Brain microvascular endothelial cell (primary cell): Measurements from ENCODE around the gene BCAS2.
A peak's percentile ranks its signal among the peaks of the same experiment; 100 is the strongest.

Source experiments
- DNase-seq: peaks from one replicate; pipeline ENCODE4 v3.0.0-alpha.2; 2020
- H3K27ac ChIP-seq: fragments of 250-450 bp; sonication (Bioruptor Pico); 2 replicates; pipeline ENCODE4 v1.5.1; 2020; ENCODE audit warnings: mild to moderate bottlenecking, moderate library complexity
- H3K27me3 ChIP-seq: fragments of 250-450 bp; sonication (Bioruptor Pico); replicated peaks from 2 replicates; pipeline ENCODE4 v1.5.1; 2020; ENCODE audit warnings: mild to moderate bottlenecking
- H3K36me3 ChIP-seq: fragments of 250-450 bp; sonication (Bioruptor Pico); replicated peaks from 2 replicates; pipeline ENCODE4 v1.5.1; 2020; ENCODE audit warnings: mild to moderate bottlenecking
- H3K4me3 ChIP-seq: 2 replicates; pipeline ENCODE4 v1.5.1; 2011; ENCODE audit warnings: low read depth, mild to moderate bottlenecking, control low read depth, low read length, moderate library complexity
- CTCF ChIP-seq: IDR thresholded peaks from 2 replicates; pipeline ENCODE4 v1.5.1; 2011; ENCODE audit warnings: low read depth, mild to moderate bottlenecking, moderate library complexity, low read length, control low read depth, inconsistent platforms; ENCODE audit errors: missing control alignments
- in situ Hi-C: cut with HindIII; loops from 2 replicates; pipeline ENCODE4 v1.10.0; 2017; ENCODE audit warnings: low sequenced_read_pairs, low pct_ligation_motif_present

BCAS2 gene

GRCh38 chr1:114610546-114611245 lies 29.3 kb upstream of the BCAS2 start:
- TF ChIP-seq CTCF: no peak
- peak; percentile 23 for DNase-seq

GRCh38 chr1:114609826-114610225 lies 28.4 kb upstream of the BCAS2 start:
- no peak overlapping the region for H3K4me3 ChIP-seq
- no peaks in the 10 kb centered on the region for H3K36me3 ChIP-seq
- no peak for DNase-seq
- H3K27ac ChIP-seq: no peak overlapping the region
- in situ Hi-C loops: no loop called here
- no peaks in the 10 kb centered on the region for H3K27me3 ChIP-seq
- TF ChIP-seq CTCF: no peak

More at GRCh38 chr1:114610546-114611245, 29.3 kb upstream of the BCAS2 start:
- H3K27ac ChIP-seq: no peak overlapping the region
- no peaks in the 10 kb centered on the region for H3K27me3 ChIP-seq
- H3K4me3 ChIP-seq: no peak overlapping the region
- no peaks in the 10 kb centered on the region for H3K36me3 ChIP-seq
- in situ Hi-C loops: no loop called here

GRCh38 chr1:114609026-114609425 lies 27.6 kb upstream of the BCAS2 start:
- TF ChIP-seq CTCF: no peak
- Histone ChIP-seq H3K36me3 (no peaks in the 10 kb centered on the region), H3K27ac (no peak overlapping the region), H3K27me3 (no peaks in the 10 kb centered on the region), H3K4me3 (no peak overlapping the region)
- no peak for DNase-seq
- in situ Hi-C loops: no loop called here

- H3K27ac ChIP-seq: no peak overlapping the region
- no peak overlapping the region for H3K4me3 ChIP-seq
- in situ Hi-C loops: no loop called here
- DNase-seq: no peak
- H3K36me3 ChIP-seq: no peaks in the 10 kb centered on the region
- H3K27me3 ChIP-seq: no peaks in the 10 kb centered on the region
- no peak for TF ChIP-seq CTCF
Observed at GRCh38 chr1:114607223-114607622, 25.8 kb upstream of the BCAS2 start.

- no peak overlapping the region for H3K27ac ChIP-seq
- TF ChIP-seq CTCF: no peak
- H3K36me3 ChIP-seq: no peaks in the 10 kb centered on the region
- no peak for DNase-seq
- in situ Hi-C loops: no loop called here
- no peak overlapping the region for H3K4me3 ChIP-seq
- no peaks in the 10 kb centered on the region for H3K27me3 ChIP-seq
Observed at GRCh38 chr1:114597949-114598348, 16.5 kb upstream of the BCAS2 start.

- no peak overlapping the region for H3K27ac ChIP-seq
- in situ Hi-C loops: no loop called here
- no peaks in the 10 kb centered on the region for H3K36me3 ChIP-seq
- TF ChIP-seq CTCF: no peak
- no peak overlapping the region for H3K4me3 ChIP-seq
- H3K27me3 ChIP-seq: no peaks in the 10 kb centered on the region
- DNase-seq: no peak
Observed at GRCh38 chr1:114595602-114596001, 14.2 kb upstream of the BCAS2 start.
